SK-N-DZ (cell line): ENCODE measurements around the gene VPS26A.

ENCODE experiments used
- DNase-seq: peaks from one replicate; pipeline ENCODE4 v3.0.0-alpha.2; 2015; ENCODE audit warnings: low spot score

Gene VPS26A

DNA sequence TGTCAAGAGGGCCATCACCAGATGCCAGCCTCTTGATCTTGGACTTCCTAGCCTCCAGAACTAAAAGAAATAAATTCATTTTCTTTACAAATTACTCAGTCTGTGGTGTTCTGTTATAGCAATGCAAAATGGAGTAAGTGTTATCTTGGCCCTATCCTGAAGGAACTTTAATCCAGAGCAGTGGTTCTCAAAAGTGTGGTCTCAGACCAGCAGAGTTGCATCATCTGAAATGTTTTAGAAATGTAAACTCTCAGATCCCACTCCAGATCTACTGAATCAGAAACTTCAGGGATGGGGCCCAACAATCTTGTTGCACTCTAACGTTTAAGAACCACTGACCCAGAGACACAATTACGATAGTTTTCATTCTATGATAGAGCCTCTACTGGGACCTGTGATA is 52.8 kb downstream of the VPS26A start:
- DNase-seq, result no peak

DNA sequence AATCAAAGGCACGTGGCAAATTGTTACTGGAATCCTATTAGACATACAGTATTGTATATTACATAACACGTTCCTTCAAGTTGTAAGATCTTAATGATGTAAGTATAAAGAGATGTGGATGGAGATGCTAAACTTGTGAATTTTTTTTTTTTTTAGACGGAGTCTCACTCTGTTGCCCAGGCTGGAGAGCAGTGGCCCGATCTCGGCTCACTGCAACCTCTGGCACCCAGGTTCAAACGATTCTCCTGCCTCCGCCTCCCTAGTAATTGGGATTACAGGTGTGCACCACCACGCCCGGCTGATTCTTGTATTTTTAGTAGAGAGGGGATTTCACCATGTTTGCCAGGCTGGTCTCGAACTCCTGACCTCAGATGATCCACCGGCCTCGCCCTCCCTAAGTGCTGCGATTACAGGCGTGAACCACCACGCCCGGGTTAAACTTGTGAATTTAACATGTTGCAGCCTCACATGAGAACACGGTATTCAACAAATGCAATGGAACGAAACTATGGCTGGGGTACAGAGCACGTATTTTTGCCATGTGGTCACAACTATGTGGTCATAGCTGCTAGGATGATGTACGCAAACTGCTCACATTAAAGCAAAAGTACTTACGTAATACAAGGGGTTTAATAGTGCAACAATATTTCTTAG is 55.2 kb downstream of the VPS26A start:
- DNase-seq, result no peak

DNA sequence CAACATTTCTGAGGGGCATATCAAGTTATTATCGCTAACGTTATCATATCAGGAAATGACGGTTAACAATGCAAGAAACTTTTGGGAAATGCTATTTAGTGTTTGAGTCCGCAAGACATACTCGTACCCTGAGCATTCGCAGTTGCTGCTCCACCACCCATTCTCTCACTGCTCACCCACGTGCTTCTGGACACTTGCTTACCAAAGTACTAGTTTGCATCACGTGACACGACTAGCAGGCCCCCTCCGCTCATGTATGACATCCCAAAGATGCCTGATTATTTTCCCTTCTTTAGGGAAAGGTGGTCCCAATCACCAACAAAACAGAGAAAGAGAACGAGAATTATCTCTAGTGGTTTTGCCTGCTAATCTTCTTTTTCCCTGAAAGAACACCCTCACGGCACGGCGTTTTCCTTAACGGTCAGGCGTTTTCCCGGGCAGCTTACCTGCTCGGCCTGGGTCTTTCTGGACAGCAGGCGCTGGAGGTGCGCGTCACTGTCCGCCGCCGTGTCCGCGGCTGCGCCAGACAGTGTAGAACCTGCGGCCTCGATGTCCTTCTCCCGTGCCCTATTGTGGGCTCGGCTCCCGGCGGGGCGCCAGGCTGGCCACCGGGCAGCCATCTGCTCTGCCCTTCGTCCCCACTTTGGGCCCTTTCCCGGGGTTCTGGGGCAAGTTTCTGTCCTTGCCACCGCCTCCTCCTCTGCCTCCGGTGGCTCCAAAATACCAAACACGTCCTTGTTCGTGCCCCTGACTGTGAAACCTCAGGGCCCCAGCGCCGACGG is 56.0 kb downstream of the VPS26A start, which contains the start of gene SUPV3L1:
TSS of gene SUPV3L1 (plus strand) at position 492 of the 782 bp plus-strand sequence. CDS start at position 550, 58 bp downstream.
- DNase-seq, result peak; percentile 99

- DNase-seq, result no peak
These were observed 56.7 kb downstream of the VPS26A start for GRCh38 chr10:69180525-69181204.

GRCh38 chr10:69181433-69181832 is 57.5 kb downstream of the VPS26A start:
- DNase-seq, result no peak

- DNase-seq, result no peak
These were observed 58.0 kb downstream of the VPS26A start for GRCh38 chr10:69182005-69182404.

GRCh38 chr10:69186524-69186923 is 62.5 kb downstream of the VPS26A start:
- DNase-seq, result no peak

DNA sequence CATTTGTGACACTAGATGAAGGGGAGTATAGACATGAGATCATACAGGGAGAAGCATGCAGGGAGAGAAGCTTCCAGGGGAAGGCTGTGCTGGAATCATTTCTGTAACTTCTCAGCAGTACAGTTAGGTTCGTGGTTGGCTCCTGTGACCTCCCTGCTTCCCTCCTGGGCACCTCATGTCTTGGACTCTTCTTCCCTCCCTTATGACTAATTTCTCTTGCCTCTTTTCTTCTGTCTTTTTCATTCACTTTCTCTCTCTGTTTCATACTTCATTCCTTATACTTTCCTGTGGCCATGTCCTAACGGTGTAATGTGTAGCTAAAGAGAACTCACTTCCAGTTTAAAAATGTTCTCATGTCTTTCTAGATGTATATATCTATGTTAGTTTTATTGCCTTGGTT is 77.1 kb downstream of the VPS26A start:
- DNase-seq, result no peak

GRCh38 chr10:69202332-69202731 is 78.4 kb downstream of the VPS26A start:
- DNase-seq, result no peak

- DNase-seq, result no peak
These were observed 84.8 kb downstream of the VPS26A start for GRCh38 chr10:69208761-69209160.

GRCh38 chr10:69209787-69210484 is 86.0 kb downstream of the VPS26A start:
- DNase-seq, result no peak

- no peak for DNase-seq
These were observed 87.1 kb downstream of the VPS26A start for GRCh38 chr10:69211104-69211503.

GRCh38 chr10:69211524-69211923 is 87.5 kb downstream of the VPS26A start:
- DNase-seq, result no peak

- DNase-seq, result no peak
These were observed 89.8 kb downstream of the VPS26A start for GRCh38 chr10:69213591-69214311.

GRCh38 chr10:69214666-69215131 is 90.7 kb downstream of the VPS26A start:
- DNase-seq, result no peak

GRCh38 chr10:69215405-69216171 is 91.6 kb downstream of the VPS26A start:
- DNase-seq, result no peak

DNA sequence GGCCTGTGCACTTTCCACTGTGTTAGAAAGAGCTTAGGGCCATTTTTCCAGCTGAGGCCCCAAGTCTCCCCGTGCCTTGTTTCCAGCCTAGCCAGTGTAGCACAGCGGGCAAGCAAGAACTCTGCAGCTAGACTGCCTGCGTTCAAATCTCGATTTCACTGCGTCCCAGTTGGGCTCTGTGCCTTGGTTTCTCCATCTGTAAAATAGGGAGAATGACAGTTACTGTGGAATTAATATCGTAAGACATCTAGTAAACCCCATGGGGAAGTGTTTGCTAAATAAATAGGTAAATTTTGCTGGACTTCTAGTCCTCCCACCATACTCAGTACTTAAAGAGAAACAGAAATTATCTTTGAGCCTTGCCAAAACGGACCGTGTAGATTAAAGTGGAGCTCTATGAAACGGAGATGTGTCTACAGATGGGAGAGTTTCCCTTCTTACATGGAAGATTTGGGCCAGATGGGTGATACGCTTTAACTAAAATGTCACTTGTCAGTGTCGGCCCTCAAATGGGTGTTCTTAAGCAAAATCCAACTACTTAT is 92.7 kb downstream of the VPS26A start:
- DNase-seq, result no peak

DNA sequence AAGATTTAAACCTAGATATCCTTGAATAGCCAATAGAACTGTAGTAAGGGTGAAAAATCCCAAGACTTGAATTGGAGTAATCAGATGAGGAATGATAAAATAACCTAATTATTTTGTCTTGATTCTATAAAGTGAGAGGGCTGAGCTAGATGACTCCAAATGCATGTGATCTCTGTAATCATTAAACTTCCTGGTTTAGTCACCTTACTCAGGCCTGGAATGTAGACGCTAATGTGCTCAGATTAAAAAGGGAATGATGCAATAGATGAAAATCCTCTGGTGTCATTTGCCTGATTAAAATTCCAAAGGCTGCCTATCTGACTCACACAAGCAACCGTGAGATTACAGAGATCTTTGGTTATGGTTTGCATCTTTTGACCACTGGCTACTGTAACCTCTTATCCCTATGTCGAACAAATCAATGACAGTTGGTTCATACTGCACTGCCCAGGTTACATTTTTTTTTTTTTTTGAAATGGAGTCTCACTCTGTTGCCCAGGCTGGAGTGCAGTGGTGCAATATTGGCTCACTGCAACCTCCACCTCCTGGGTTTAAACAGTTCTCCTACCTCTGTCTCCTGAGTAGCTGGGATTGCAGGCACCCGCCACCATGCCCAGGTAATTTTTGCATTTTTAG is 93.3 kb downstream of the VPS26A start:
- no peak for DNase-seq

DNA sequence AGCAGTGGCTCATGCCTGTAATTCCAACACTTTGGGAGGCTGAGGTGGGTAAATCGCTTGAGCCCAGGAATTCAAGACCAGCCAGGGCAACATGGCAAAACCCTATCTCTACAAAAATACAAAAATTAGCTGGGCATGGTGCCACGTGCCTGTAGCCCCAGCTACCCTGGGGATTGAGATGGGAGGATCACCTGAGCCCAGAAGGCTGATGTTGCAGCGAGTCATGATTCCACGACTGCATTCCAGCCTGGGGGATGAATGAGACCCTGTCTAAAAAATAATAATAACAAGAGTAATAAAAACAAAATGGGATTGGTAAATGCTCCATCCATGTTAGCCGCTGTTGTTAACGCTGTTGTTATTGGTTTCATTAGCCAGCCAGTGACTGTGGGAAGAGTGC is 94.9 kb downstream of the VPS26A start:
- no peak for DNase-seq

GRCh38 chr10:69220041-69220451 is 96.1 kb downstream of the VPS26A start, which contains the start of gene HKDC1:
Gene HKDC1, plus strand, starts transcription at chr10:69220332. Its CDS starts 104 bp downstream, at chr10:69220436.
- no peak for DNase-seq
